Measurements from ENCODE around the gene NRK.
"Not testable (repeated sequence)": the region's sequence is repeated elsewhere in the genome, so short reads cannot be mapped to it uniquely, and the experiment has no call there.

NRK gene

GRCh38 chrX:105822138-105823091, at the start of gene NRK:
Gene NRK (plus strand): TSS chrX:105822539. CDS start chrX:105822846, 307 bp downstream.
- DNase-seq: no peak

- no peak for DNase-seq
Measured at GRCh38 chrX:105773801-105774200, 48.5 kb upstream of the NRK start.

DNA sequence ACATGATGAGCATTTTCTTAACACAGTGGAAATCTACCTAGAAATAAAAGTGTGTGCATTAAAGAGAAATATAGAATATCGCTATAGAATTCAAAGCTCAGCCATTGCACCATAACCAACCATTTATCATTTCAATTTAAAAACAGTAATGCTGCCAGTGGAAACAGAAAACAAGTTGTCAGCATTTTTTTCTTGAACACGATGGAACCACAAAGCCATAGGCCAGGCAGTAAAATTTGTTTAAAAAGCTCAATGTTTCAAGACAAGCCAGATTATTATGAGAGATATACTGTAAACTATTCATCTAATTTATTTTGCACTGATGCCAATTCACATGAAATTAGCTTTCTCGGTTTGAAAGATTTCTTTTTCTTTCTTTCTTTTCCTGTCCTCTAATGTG, 46.7 kb upstream of the NRK start:
- DNase-seq: no peak

- no peak for DNase-seq
Measured at GRCh38 chrX:105781804-105782203, 40.5 kb upstream of the NRK start.

- DNase-seq: not testable (repeated sequence)
Measured at GRCh38 chrX:105796877-105797276, 25.5 kb upstream of the NRK start.

DNA sequence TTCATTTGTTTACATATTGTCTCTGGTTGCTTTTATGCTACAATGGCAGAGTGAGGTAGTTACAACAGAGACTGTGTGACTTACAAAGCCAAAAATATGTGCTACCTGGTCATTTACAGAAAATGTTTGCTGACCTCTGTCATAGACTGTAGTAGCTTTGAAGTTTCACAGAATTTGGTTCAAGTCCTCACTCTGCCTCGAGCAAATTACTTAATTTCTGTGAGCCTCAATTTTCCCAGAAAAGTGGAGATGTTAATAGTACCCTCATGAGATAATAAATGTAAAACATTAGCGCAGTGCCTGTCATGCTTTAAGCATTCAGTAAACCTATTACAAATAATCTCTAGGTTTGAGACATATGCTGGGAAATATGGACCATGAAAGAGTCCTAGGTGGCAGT, 18.4 kb upstream of the NRK start:
- DNase-seq: no peak

DNA sequence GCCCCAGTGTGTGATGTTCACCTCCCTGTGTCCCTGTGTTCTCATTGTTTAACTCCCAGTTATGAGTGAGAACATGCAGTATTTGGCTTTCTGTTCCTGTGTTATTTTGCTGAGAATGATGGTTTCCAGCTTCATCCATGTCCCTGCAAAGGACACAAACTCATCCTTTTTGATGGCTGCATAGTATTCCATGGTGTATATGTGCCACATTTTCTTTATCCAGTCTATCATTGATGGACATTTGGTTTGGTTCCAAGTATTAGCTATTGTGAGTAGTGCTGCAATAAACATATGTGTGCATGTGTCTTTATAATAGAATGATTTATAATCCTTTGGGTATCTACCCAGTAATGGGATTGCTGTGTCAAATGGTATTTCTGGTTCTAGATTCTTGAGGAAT, 16.7 kb upstream of the NRK start:
- not testable (repeated sequence) for DNase-seq

DNA sequence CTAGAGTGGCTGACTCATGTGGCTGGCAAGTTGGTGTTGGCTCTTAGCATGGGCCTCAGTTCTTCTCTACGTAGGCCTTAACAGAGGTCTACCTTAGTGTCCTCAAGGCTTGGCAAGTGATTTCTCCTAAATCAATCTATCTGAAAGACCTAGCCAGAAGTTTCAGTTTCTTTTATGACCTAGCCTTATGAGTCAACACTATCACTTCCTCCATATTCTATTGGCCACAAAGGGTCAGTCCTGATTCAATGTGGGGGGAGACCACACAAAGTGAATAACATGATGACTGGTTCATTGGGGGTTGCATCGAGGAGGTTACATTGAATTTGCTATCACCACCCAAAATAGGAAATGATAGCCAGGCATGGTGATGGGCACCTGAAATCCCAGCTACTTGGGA, 5.8 kb upstream of the NRK start:
- no peak for DNase-seq

DNA sequence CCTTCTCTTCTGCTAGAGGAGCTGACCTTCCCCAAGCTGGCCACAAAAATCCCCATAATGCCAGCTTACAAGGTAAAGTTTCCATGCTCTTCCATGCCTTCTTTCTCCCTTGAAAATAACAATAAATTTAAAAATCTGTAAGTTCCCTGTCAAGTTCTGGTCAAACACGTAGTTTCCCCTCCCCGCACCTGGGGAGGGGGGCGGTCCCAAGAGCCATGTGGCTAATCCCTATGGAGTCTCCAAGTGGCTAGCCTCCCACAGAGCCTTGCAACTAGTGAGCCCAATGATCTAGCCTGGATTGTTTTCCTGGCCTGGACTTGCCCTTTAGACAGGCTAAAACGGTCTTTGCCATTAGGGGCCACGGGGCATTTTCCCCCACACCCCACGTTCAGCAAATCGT, 2.1 kb upstream of the NRK start:
- DNase-seq: no peak

DNA sequence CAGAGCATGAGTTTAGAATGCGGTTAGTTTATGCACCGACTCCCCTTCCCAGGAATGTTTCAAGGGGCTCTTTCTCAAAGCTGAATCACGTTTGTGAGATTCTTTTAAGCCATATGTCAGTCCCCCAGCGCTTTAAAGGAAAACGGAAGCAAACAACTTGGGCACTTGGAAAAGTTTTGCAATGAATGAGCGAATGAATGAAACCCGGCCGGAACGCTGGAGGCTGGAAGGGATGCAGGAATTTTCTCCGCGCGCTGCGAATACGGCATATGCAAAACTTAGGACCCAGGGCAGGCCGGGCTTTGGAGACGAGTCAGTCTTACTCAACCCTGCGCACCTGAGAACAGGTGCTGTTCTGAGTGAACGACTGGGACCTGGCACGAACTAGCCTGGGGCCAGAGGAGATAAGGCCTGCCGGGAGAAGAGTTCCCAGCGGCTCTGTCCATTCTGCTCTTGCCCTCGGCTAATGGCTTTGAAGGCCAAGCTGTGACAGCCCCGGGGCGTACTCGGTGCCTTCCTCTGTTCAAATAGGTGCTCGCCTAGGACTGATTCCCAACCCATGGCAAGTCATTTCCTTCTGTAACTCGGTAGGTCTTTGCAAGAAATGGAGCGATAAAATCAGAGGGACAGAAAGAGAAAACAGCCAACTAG, 743 bp upstream of the NRK start:
- no peak for DNase-seq

- no peak for DNase-seq
Measured at GRCh38 chrX:105823092-105823455, 735 bp downstream of the NRK start.

- DNase-seq: no peak
Measured at GRCh38 chrX:105829011-105829410, 6.7 kb downstream of the NRK start.

GRCh38 chrX:105837232-105837631, 14.9 kb downstream of the NRK start:
- no peak for DNase-seq

DNA sequence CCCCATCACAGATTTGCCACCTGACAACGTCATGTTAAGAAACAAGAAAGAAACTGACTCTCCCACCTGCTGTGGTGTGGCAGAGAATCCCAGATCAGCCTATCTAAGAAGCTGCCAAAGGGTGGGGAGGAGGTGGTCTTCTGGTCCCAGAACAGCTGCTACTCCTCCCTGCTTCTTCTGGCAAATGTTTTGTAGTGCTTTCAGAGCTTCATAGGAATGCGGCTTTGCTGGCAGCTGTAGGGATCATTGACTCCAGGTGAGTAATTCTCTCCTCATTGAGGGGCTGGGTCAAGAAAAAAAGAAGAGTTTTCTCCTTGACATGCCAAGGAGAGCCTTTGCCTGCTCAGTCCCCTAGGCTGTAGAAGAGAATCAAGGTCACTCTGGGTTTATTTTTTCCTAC, 23.3 kb downstream of the NRK start:
- no peak for DNase-seq

DNA sequence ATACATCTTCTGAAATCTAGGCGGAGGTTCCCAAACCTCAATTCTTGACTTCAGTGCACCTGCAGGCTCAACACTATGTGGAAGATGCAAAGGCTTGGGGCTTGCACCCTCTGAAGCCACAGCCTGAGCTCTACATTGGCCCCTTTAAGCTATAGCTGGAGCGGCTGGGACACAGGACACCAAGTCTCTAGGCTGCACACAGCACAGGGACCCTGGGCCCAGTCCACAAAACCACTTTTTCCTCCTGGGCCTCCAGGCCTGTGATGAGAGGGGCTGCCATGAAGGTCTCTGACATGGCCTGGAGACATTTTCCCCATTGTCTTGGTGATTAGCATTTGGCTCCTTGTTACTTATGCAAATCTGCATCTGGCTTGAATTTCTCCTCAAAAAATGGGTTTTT, 27.8 kb downstream of the NRK start:
- DNase-seq: not testable (repeated sequence)

DNA sequence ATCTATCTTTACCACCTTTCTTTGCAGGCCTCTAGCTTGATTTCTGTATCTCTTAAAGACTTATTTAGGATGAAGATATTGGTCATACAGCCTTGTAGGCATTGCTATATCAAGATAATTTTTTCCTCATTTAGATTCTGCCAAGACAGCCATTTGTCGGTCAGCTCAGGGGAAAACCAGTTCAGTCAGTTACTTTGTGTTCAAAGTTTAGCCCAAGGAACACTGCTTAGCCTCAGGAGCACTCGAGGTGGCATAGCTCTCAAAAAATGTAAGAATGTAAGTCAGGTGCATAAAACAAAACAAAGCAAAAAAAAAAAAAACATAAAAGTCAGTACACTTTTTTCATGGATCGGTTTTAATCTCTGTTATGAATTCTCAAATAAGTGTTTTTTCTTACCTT, 43.4 kb downstream of the NRK start:
- no peak for DNase-seq

DNA sequence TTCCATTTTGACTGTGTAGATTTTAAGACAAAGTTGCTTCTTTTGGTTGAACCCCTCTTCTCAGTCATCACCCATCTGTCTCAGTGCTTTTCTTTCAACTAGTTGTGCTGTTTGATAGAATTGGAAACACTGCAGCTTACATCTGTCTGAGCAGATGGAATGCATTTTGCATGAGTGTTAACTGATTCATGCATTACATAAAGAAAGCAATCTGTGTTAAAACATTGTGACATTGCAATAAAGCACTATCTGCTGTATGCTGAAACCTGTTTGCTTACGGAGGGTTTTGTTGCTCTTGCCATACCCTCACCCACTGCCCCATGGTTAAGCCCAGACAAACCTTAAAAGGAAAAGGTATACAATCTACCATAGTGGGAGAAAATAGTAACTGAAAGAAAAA, 47.4 kb downstream of the NRK start:
- DNase-seq: no peak

GRCh38 chrX:105870445-105870844, 48.1 kb downstream of the NRK start:
- no peak for DNase-seq

DNA sequence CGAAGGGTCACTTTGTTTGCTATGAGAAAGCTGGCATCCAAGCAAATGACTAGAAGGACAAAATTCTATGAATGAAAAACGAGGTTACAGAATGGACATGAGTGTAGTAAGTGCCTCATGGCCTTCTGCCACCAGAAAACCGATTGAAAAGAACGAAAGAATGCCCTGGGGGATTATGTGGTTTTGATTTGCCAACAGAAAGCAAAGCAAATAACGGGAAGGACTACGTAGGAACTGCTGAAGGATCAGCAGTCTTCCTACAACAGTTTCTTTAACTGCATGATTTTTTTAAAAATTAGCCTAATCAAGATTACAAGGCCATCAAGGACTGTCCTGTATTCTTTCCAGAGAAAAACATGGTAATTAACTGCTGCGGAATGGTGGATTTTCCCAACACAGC, 50.6 kb downstream of the NRK start:
- no peak for DNase-seq

DNA sequence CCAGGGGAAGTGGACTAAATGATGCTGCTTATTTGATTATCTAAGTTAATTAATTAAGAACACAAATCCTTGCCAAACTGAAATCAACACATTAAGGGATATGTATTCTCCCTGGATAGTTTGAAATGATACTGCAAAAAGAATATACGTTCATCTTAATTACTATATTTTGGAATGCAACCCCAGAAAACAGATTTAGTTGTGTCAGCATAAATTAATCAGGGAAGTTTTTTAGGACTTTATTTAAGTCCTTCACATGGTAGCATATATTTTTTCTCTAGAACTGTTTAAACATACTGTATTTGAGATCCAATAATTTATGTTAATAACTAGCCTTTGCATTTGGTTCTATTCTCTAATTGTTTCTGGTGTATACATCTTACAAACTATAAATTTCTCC, 52.5 kb downstream of the NRK start:
- DNase-seq: no peak

GRCh38 chrX:105876658-105877057, 54.3 kb downstream of the NRK start:
- no peak for DNase-seq

GRCh38 chrX:105880491-105880890, 58.2 kb downstream of the NRK start:
- DNase-seq: no peak

- DNase-seq: no peak
Measured at GRCh38 chrX:105882581-105883275, 60.4 kb downstream of the NRK start.

- DNase-seq: no peak
Measured at GRCh38 chrX:105894721-105895120, 72.4 kb downstream of the NRK start.
